Inflammatory macrophage treated with lipopolysaccharide for 4 hours (primary cell): ENCODE data around the gene RTP5.

ENCODE experiments used
- DNase-seq: peaks from one replicate; pipeline ENCODE4 v3.0.0-alpha.2; 2020

RTP5 gene

DNA sequence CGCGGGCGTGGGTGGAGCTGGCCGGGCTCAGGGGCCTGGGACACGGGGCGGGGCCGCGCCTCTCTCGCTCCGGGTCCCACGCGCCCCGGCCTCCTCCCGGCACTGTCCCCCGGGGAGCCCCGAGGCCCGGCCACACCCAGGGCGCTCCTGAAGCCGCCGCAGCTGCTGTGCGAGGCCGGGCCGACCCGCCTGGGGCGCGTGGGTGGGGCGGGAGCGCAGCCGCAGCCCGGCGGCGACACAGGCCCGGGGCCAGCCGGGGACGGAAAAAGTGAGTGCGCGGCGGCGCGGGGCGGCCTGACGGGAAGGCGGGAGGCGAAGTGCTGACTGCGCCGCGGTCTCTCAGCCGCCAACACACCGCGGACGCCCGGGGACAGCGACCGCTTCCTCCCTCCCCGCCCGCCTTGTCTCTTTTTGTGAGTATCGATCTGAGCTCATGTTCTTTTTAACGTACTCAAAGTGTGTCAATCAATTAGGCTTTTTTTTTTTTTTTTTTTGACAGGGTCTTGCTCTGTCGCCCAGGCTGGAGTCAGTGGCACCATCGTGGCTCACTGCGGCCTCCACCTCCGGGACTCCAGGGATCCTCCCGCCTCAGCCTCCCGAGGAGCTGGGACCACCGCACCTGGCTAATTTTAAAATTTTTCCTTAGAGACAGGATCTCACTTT lies 25.3 kb upstream of the RTP5 start:
- peak; percentile 89 for DNase-seq

DNA sequence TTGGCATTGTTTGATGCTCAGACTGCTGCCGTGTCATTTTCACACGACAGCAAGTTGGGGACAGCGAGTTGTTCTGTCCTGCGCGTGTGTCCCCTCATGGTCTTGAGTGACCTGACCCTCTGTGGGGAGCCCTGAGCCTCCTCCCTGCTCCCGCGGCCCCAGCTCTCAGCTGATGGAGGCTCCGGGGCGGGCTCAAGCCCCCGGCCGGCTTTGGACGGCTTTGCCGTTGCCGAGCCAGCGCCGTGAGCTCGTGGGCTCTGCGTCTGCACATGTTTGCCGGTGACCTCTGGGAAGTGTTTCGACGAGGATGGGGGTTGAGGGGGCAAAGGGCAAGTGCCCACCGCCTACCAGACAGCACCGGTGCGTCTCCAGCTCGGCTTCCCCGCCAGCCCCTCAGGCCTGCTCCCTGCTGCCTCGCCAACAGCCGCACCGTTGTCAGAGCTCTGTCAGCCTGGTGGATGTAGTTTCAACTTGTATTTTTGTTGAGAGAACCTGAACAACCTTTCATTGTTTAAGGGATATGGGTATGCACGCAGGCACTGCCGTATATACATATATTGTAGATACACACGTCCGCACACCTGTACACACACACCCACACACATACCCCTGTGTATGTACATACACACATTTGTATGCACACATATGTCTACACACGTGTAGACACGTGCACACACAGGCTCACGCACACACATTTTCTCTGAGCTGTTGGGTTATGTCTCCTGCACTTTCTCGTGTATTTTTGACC lies 24.5 kb upstream of the RTP5 start:
- no peak for DNase-seq

DNA sequence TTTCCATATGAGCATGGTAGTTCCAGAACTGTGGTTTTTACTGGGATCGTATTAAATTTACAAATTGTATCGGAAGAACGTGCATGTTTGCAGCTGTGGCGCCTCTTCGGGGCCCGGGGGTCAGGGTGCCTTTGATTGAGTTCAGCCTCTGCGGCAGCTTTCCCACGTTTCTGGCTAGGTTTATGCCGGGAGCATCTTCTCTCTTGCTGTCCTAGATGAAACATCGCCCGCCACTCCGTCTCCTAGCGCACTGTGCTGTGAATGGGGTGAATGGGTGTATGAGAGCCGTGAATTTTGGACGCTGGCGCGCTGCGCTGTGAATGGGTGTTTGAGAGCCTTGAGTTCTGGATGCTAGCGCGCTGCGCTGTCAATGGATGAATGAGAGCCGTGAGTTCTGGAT lies 23.1 kb upstream of the RTP5 start:
- no peak for DNase-seq

DNA sequence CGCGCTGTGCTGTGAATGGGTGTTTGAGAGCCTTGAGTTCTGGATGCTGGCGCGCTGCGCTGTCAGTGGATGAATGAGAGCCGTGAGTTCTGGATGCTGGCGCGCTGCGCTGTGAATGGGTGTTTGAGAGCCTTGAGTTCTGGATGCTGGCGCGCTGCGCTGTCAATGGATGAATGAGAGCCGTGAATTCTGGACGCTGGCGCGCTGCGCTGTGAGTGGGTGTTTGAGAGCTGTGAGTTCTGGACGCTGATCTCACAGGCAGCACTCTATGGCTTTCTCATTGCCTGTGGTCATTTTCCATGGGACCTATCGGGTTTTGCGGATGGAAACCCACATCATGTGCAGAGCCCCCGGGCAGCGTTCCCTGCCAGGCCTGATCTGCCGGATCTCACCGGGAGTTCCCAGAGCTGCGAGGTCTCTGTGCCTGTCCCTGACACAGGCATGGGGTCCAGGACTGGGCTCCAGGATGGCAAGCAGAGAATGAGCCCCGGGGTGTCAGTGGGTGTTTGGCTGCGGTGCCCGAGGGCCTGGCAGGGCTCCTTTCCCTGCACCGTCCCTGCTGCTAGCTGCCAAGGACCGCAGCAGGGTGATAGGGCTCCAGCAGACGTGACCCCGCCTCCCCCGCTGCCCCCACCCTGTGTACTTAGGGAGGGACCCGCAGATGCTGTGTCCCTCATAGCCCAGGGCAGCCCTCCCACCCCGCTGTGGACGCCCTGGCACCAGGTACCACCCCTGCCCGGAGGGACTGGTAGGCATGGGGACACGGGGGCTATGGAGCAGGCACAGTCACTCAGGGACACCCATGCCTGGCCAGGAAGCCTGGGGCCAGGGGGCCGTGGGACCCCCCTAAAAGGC lies 20.5 kb upstream of the RTP5 start:
- no peak for DNase-seq

DNA sequence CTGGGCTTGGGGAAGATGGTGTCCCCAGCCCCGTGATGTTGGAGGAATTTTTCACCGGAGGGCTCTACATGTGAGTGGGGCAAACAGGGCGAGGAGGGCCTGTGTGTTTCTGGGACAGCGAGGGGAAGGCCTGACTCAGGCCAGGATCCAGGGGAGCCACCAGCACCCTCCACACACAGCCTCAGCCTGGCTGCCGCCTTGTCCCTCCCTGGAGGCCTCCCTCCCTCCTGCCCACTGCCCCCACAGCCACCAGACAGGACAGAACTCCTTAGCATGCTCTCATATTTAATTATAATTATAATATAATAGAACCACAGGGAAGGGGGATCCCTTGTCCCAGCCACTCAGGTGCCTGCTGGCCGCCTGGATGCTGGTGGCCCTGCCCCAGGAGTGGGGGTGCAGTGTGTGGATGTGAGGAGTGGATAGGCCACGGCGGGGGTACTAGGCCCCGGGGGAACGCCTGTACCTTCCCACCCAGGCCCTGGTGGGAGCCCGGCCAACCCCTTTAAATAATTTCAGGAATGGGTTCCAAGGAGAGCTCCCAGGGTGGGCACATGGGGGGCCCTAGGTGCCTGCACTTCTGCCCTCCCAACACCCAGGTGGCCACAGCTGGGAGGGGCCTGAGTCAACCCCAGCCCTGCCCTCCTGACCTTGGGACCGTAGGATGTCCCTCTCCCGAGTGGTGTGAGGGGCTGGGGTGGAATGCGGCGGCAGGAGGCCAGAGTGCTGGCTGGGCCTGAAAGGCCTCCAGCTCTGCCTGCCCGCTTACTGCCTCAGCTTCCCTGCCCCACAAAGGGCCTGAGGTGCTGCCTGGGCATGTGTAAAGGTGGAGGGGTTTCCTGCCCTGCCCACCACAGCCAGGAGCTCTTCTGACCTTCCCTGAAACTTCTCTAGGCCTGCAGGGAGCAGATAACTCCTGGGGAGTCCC lies 19.6 kb upstream of the RTP5 start:
- no peak for DNase-seq

DNA sequence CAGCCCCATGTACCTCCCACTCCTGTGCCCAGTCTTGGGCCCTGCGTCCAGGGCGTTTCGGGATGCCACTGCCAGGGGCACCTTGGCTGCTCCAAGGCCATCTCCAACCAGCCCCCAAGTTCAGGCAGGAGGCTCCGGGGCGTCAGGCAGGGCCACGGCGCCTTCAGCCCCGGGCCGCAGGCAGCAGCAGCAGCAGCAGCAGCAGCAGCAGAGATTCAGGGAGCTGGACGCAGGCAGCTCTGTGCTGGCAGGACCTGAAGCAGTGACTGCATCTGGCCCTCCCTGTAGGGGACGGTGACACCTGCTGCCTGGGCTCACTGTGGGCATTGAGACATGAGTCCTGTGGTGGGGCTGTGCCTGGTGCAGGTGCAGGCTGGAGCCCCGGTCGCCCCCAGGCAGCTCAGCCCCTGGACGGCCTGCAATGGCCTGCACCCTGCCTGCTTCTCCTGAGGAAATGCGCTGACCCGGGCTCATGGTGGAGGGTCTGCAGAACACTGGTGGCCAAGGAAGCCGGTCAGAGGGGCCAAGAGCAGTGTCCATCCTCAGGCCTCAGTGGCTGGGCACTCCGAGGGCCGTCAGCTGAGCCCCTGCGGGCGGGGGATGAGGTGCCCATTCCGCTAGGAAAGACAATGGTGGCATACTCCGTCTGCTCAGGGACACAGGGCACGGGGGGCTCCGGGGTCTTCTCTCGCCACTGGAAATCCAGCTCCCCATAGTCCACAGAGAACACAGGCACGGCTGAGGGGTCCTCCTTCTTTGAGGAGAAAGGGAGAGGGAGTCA lies 18.8 kb upstream of the RTP5 start:
- DNase-seq, result no peak

DNA sequence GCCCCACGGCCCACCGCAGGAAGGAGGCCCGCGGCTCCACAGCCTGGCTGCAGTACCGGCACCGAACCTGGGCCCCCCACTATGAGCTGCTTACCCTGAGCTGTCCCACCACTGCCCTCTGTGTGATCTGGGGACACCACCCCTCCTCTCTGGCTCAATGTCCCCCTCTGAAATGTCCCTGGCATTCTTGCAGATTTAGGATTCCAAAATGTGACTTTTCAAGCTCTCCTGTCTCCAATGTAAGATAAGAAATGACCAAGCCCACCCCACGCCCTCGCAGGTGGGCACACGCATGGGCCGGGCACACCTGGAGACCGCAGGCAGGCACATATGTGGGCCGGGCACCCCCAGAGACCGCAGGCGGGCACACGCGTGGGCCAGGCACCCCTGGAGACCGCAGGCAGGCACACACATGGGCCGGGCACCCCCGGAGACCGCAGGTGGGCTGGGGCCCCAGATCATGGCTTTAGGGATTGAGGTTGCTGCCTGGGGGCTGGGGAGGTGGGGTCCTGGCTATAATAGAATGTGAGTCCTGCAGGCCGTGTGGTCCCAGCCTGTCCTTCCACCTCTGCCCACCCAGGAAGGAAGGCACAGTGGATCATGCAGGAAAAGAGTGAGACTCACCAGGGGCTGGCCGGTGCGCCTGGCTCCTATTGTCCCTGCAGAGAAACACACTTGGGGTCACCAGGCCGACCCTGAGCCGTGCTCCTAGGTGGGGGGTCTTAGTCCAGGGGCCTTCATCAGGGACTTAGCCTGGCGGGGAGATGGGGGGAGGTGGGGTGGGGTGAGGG lies 18.0 kb upstream of the RTP5 start:
- DNase-seq, result no peak

DNA sequence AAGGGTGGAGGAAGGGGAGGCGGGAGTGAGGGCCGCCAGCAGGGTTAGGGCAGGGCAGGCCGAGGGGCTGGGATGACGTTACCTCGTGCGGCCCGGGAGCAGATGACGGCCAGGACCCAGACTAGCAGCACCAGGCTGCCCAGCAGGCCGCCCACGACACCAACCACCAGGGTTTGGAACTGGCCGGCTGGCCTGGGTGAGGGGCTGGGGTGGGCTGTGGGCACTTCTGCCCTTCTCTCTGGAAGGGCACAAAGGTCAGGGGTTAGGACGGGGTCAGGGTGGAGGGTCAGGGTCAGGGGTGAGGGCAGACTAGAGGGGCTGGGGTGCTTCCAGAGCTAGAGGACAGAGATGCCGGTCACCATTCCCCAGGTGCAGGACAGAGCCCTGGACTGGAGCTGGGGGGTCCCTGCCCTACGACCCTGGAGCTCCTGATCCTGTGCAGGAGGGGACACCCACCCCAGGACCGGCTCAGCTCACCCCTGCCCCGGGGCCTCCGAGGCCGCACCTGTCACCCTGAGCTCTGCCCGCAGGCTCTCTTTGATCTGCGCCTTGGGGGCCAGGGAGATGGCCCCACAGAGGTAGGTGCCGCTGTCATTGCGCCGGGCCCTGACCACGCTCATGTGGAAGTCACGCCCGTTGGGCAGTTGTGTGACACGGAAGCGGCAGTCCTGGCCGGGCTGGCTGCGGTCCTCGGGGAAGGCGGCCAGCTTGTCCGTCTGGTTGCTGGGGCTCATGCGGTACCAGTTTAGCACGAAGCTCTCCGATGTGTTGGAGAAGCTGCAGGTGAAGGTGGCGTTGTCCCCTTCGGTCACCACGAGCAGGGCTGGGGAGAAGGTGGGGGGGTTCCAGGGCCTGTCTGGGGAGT lies 17.2 kb upstream of the RTP5 start:
- no peak for DNase-seq

DNA sequence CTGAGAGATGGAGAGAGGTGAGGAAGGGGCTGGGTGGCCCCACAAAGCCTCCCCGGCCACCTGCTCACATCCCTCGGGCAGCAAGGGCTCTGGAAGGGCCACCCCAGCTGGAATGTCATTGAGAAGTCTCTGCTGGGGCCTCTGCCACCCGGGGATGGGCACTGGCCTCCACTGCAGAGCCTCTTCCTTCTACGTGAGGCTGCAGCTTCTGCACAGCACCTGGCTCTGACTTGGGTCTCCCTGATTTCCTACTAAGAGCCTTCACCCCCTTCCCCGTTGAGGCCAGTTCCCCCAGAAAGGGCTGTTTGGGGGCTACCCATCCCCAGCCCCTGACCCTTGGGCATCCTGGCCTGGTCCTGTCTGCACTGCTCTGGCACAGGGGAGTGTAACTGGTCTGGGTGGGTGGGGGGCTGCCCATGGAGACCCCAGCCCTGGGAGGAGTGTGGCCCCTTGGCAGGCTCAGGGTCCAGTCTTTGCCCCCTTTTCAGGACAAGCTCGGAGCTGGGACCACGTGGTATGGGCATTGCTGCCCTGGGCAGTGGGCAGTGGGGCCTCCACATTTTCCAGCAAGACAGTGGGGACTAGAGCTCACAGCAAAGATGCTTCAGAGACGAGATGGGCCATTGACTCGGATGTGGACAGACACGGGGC lies 16.4 kb upstream of the RTP5 start:
- no peak for DNase-seq

DNA sequence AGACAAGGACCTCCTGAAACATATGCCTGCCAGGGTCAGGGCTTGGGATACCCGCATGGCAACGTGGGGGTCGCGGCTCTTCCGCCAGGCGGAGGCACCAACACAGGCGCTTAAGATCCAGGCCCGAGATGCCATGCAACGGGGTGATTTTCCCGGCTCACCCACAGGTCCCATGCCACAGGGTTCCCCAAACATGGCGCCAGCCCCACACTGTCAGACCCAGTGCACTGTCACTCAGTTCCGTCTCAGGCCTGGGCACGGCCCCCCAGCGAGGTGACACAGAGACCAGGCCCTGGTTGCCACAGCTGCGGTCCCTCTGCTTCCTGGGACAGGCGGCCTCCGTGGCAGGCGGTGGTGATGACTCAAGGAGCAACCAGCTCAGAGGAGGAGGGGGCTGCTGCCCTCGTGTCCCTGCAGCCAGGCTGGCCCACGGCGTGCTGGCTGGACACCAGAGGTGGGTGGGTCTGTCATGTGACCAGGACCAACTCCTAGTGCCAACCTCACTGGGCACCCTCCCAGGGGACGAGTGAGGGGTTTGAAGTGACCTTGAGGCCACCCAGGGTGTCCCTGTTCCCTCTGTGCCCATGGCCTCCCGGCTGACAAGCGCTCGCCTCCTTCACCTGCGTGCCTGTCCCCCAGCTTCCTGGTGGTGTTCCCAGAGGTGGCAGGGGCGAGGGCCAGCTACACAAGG lies 15.7 kb upstream of the RTP5 start:
- peak; percentile 38 for DNase-seq

DNA sequence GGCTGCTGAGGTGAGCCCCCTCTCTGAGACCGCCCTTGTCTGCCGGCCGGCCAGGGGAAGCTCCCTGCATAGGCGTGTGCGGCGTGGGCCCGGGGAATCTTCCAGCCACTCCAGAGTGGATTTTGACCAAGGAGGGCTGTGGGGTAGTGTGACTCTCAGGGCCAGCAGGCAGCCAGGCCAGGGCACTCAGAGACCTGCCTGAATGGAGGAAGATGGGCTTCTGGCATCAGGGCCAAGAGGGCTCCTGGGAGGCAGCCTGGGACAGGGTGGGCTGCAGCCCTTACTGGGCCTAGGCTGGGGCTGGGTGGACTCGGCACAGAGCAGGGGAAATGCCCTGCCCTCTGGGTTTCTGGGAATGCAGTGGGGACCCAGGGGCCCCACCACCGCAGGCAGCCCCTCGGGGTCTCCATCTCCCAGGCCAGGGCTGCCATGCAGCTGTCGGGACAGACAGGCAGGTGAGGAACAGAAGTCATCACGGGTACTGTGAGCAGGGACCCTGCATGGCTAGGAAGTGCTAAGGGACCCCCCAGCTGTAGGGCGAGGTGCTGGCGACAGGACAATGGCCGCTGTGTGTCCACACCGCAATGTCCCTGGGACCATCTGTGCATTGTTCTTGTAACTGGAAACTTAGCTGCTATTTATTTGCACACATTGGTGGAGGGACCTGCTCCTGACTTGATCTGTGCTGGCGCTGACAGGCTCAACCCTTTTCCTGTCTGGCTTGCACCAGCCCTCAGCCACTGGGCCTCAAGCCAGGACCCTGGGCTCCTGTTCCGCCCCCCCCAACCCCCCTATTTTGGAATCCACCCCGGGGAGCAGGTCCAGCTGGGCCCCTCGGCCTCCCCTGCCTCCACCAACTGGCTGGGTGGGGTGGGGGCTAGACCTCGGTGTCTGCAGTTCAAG lies 14.9 kb upstream of the RTP5 start:
- no peak for DNase-seq

DNA sequence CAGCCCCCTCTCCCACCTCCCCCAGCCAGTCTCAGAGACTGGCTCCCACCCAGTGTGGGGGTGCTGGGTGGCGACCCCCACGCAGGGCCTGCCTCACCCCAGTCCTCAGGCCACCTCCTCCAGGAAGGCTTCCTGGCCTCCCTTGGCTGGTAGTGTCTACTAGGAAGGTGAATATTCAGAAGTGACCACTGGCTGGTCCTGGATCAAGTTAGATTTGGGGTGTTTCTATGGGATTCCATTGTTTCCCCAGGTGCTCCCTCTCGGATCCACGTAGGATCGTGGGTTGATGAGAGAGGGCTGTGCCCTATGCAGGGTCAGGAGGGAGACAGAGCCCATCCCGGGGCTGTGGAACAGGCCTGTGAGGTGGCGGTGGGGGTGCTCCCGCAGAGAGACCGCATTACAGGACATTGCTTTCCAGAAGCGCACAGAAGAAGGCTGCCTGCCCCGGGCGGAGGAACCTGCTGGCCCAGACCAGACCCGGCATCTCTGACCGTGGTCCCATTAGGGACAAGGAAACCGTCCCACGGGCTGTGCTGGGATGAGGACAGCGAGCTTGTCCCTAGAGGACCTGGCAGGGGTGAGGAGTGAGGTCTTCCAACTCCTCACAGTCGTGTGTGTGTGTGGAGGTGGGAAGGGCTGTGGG lies 14.2 kb upstream of the RTP5 start:
- no peak for DNase-seq

DNA sequence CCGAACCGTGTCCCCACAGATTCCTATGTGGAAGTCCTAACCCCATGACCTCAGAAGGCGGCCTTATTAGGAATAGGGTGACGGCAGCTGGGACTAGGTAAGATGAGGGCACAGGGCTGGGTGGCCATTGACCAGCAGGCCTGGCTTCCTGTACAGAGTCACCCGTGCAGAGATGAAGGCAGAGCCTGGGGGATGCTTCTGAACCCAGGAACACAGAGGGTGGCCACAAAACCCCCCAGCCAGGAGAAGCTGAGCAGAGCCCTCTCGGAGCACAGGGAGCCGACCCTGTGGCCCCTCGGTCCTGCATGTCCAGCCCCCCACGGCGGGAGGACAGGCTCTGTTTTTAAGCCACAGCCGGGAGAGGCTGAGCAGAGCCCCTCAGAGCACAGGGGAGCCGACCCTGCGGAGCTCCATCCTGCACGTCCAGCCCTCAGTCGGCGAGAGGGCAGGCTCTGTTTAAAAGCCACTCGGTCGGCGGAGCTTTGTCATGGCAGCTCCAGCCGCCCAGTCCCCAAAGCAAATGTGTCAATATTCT lies 13.6 kb upstream of the RTP5 start:
- DNase-seq, result no peak

DNA sequence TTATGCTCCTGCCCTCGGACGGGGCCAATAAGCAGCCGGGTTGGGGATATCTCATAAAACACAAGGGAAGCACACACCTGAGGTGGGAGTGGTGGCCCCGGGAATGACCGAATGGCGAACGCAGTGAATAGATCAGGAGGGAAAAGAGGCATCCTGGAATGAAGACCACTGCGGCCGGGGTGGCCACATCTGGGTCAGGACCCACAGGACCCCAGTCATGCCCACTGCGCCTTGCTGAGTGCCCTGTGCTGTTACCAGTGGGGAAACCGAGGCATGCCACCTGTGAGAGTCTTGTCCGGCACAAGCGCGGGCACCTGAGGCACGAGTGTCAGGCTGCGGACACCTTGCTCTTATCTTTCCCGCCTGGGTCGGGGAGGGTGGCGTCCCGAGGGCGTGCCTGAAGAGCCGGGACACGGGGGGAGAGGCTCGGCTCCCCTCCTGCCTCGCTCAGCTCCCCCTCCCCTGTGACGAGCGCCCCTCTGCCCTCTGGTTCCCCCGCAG lies 12.4 kb upstream of the RTP5 start:
- DNase-seq, result no peak

DNA sequence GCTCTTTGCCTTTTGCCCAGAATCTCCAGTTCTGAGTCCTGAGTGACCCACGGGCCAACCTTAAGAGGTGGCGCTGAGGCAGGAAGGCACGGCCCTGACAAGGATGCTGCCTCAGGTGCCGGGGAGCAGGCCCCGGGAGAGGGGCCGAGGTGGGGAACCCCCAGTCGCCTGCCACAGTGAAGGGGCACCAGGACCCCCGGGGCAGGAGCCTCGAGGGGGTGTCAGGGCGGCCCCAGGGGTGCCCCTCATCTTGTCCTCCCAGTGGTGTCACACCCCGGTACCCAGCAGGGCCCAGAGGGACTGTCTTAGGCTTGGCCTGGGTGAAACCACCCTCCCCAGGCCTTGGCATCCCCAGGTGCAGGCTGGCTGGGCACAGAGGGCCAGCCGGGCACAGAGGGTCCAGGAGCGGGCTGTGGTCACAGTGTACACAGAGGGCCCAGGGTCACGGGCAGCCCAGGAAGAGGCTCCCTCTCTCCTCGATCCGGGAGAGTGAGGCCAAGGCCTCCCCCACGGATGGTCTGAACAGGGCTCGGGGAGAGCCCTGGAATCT lies 11.9 kb upstream of the RTP5 start:
- no peak for DNase-seq
